ENCODE measurements around the gene DNAJB8.

Gene DNAJB8

DNA sequence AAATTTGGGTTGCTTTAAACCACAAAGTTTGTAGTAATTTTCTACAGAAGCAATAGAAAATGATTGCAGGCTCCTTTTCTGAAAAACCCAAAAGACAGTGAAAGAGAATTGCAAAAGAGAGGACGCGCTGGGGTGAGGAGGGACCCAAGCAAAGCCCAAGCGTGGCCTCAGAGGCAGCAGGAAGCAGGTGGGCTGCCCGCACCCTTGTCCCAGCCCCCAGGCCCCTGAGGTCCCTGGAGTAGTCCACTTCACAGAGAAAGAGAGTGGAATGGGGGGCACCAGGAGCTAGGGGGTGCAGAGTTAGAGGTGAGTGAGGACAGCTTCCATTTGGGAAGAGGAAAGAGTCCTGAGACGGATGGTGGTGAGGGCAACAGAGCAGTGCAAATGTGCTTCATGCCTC, 11.6 kb downstream of the DNAJB8 start:
- no peak overlapping the region for H3K4me3 ChIP-seq (ENCODE audit: low read depth, low read length)
- no peak for DNase-seq (ENCODE audit: low read depth)
- TF ChIP-seq, protein P1, sequence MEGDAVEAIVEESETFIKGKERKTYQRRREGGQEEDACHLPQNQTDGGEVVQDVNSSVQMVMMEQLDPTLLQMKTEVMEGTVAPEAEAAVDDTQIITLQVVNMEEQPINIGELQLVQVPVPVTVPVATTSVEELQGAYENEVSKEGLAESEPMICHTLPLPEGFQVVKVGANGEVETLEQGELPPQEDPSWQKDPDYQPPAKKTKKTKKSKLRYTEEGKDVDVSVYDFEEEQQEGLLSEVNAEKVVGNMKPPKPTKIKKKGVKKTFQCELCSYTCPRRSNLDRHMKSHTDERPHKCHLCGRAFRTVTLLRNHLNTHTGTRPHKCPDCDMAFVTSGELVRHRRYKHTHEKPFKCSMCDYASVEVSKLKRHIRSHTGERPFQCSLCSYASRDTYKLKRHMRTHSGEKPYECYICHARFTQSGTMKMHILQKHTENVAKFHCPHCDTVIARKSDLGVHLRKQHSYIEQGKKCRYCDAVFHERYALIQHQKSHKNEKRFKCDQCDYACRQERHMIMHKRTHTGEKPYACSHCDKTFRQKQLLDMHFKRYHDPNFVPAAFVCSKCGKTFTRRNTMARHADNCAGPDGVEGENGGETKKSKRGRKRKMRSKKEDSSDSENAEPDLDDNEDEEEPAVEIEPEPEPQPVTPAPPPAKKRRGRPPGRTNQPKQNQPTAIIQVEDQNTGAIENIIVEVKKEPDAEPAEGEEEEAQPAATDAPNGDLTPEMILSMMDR (IDR thresholded peaks at IDR 0.05; ENCODE audit: low read depth, low read length, missing control alignments), result no peak

DNA sequence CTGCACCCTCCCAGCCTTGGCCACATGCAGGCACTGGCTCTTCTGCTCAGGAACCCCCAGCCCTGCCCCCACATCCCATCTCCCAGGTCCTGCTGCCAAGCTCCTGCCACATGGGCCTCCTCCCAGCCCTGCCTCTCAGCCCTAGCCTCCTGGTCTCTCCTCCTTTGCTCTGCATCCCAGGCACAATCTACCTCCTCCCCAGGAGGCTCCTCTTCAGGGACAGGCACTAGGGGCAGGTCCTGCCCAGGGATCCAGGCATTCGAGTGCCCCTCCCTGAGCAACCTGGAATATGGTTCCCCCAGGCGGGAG, 12.4 kb downstream of the DNAJB8 start:
- H3K4me3 ChIP-seq (ENCODE audit: low read depth, low read length), result no peak overlapping the region
- no peak for DNase-seq (ENCODE audit: low read depth)
- TF ChIP-seq, protein P1 (IDR thresholded peaks at IDR 0.05; ENCODE audit: low read depth, low read length, missing control alignments), result no peak

DNA sequence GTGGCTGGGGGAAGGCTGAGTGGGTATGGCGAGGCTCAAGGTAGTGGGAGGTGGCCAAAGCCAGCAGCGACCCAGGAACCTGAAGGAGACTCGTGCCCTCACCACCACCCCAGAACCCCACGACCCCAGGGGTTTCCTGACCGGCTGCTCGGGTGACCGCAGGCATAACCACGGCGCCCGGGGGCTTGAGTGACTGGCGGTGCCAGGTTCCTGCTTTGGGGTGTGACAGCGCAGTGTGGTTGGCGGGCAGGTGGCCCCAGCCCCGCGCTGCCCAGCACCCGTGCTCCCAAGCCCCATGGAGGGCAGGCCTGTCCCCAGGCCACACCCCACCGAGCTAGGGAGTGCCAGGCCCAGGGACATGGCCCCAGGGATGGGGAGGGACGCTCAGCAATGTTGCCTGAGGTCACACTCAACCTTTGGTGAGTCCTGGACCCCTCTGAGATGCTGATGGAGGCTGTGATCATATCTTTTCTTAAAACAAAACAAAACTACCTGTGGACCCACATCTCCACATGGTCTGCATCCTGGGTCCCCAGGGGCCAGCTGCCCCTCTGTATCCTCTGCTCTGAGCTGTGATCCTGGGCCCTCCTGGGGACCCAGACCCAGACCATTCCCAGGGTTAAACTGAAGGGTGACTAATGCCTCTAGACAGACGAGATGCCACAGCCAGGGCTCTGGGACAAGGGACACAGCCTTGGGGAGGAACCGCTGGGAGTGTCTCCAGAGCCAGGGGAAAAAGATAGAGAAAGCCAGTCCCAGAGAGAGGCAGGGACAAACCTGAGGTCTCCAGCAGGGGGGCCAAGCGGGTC, 13.0 kb downstream of the DNAJB8 start:
- DNase-seq (ENCODE audit: low read depth), result no peak
- TF ChIP-seq, protein P1 (IDR thresholded peaks at IDR 0.05; ENCODE audit: low read depth, low read length, missing control alignments), result no peak
- no peak overlapping the region for H3K4me3 ChIP-seq (ENCODE audit: low read depth, low read length)

DNA sequence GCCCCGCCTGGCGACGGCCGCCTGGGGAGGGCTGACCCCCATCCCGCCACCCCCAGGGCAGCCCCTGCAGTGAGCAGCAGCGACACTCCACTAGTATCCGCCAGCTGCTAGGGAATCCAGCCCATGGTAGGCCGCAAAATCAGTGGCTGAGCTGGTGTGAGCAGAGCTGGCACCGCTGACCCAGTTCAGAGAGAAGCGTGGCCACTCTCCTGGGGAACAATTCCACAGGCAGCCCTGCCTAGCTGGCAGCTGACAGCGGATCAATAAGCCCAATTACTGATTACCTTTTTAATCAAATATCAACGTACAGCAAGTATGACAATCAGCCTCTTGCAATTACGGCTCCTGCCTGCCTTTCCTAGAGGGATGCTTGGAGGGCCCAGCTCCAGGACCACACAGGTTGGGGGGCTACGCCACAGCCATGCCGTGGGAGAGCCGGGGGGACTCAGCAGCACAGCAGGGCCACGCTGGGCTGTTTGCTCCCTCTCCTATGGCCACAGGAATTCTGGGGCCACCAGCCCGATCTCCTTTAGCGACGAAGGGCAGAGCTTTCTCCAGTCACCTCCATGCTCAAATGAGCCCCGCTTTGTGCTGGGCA, 13.9 kb downstream of the DNAJB8 start:
- no peak for DNase-seq (ENCODE audit: low read depth)
- TF ChIP-seq, protein P1 (IDR thresholded peaks at IDR 0.05; ENCODE audit: low read depth, low read length, missing control alignments), result no peak

DNA sequence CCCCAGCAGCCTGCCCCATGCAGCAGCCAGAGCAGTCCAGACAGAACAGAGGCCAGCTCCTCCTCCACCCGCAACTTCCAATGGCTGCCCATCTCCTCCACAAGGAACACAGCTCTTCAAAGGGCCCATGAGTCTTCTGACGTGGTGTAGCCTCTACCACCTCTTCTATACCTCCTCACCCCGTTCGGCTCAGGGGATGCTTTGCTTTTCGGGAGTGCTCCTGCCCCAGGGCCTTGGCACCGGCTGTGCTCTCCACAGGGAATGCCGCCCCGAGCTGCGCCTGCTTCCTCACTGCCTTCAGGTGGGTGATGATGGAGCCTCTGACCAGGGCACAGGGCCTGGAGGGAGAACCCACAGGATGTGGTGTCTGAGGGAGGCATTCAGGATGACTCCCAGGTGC, 14.6 kb downstream of the DNAJB8 start:
- TF ChIP-seq, protein P1 (IDR thresholded peaks at IDR 0.05; ENCODE audit: low read depth, low read length, missing control alignments), result no peak
- no peak overlapping the region for H3K4me3 ChIP-seq (ENCODE audit: low read depth, low read length)
- no peak for DNase-seq (ENCODE audit: low read depth)

More for the DNA sequence above, 13.9 kb downstream of the DNAJB8 start:
- no peak overlapping the region for H3K4me3 ChIP-seq (ENCODE audit: low read depth, low read length)

DNA sequence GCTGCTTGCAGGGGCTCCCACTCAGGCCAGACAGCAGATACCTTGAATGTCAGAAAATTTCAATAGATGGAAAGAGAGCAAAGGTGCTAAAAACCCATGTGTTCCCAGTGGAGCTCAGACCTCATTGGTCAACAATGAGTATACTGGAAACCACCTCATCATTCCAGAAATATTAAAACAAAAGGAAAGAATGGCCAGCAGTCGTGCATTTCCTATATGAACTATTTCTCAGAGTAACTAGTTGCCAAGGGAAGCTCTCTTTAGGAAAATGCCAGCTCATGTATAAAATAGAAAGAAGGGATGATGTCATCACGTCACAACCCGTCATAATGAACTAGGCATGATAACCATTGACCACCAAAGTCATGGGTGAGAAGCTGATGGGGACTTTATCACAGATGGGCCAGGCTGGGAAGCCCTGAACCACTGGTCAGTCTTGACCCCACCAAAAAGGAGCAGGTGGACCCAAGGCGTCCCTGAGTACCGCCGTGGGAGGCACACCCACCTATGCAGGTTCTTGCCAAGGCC, 17.5 kb downstream of the DNAJB8 start:
- DNase-seq (ENCODE audit: low read depth), result no peak
- TF ChIP-seq, protein P1 (IDR thresholded peaks at IDR 0.05; ENCODE audit: low read depth, low read length, missing control alignments), result no peak
- H3K4me3 ChIP-seq (ENCODE audit: low read depth, low read length), result no peak overlapping the region
